ENCODE results near the gene DYNC1I1.
"Not testable (repeated sequence)": the region's sequence is repeated elsewhere in the genome, so short reads cannot be mapped to it uniquely, and the experiment has no call there.

Gene DYNC1I1

GRCh38 chr7:95910341-95910740, 138.0 kb downstream of the DYNC1I1 start:
- DNase-seq: no peak

- no peak for DNase-seq
Observed at GRCh38 chr7:95915731-95916130, 143.4 kb downstream of the DYNC1I1 start.

GRCh38 chr7:95916573-95917297, 144.4 kb downstream of the DYNC1I1 start:
- DNase-seq: peak; percentile 76

GRCh38 chr7:95917634-95918033, 145.3 kb downstream of the DYNC1I1 start:
- no peak for DNase-seq

GRCh38 chr7:95919556-95919955, 147.2 kb downstream of the DYNC1I1 start:
- DNase-seq: no peak

GRCh38 chr7:95921543-95921942, 149.2 kb downstream of the DYNC1I1 start:
- no peak for DNase-seq

GRCh38 chr7:95922191-95922590, 149.8 kb downstream of the DYNC1I1 start:
- DNase-seq: no peak

- DNase-seq: peak; percentile 52
Observed at GRCh38 chr7:95925236-95925635, 152.9 kb downstream of the DYNC1I1 start.

GRCh38 chr7:95925971-95926370, 153.6 kb downstream of the DYNC1I1 start:
- peak; percentile 27 for DNase-seq

- no peak for DNase-seq
Observed at GRCh38 chr7:95927756-95928155, 155.4 kb downstream of the DYNC1I1 start.

GRCh38 chr7:95929710-95930280, 157.4 kb downstream of the DYNC1I1 start:
- peak; percentile 20 for DNase-seq

- no peak for DNase-seq
Observed at GRCh38 chr7:95931460-95932232, 159.3 kb downstream of the DYNC1I1 start.

- DNase-seq: peak; percentile 92
Observed at GRCh38 chr7:95933618-95934017, 161.3 kb downstream of the DYNC1I1 start.

- not testable (repeated sequence) for DNase-seq
Observed at GRCh38 chr7:95944867-95945266, 172.5 kb downstream of the DYNC1I1 start.

GRCh38 chr7:95950698-95951097, 178.3 kb downstream of the DYNC1I1 start:
- DNase-seq: no peak

GRCh38 chr7:95951531-95951930, 179.2 kb downstream of the DYNC1I1 start:
- DNase-seq: no peak

- no peak for DNase-seq
Observed at GRCh38 chr7:95951997-95952795, 179.8 kb downstream of the DYNC1I1 start.

GRCh38 chr7:95952851-95953250, 180.5 kb downstream of the DYNC1I1 start:
- no peak for DNase-seq

GRCh38 chr7:95955748-95956147, 183.4 kb downstream of the DYNC1I1 start:
- DNase-seq: no peak

GRCh38 chr7:95957510-95957909, 185.2 kb downstream of the DYNC1I1 start:
- peak; percentile 48 for DNase-seq

GRCh38 chr7:95960706-95961244, 188.4 kb downstream of the DYNC1I1 start:
- no peak for DNase-seq

- DNase-seq: no peak
Observed at GRCh38 chr7:95963446-95963990, 191.2 kb downstream of the DYNC1I1 start.

Data from NCI-H146 (cell line).